ENCODE results near the gene SPTBN4. TPM values are rescaled to one million over a fixed set of nuclear protein-coding genes. Genes with fewer than 3 reads are reported as not detected.

The SPTBN4 gene
- total RNA-seq, 2 experiments from 2014 or later, result 0.39 to 0.40 TPM

DNA sequence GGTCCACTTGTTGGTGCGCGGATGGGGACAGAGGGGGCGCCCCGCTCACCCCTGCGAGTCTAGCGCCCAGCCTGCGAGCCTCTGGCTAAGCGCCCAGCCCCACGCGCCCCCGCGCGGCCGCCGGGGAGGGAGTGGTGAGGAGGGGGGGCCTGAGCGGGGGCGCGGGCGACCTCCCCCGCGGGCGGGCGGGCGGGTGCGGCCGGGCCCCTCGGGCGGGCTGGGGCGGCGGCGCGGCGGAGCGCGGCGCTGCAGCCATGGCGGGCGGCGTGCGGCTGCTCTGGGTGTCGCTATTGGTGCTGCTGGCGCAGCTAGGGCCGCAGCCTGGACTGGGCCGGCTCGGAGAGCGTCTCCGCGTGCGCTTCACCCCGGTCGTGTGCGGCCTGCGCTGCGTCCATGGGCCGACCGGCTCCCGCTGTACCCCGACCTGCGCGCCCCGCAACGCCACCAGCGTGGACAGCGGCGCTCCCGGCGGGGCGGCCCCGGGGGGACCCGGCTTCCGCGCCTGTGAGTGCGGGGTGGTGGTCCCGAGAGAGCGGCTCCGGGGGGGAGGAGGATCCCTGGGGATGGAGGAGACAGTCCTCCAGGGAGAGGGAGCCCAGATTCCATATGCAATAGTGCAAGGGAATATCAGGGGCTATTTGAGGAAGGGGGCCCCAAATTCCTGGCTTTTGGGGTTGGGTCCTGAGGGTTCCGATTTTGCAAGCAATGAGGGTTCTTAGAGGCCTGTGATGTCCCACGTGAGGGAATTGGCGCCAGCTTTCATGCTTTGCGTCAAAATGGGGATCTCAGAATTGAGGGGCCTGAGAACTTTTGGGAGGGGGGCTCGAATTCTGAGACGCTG lies 134.6 kb downstream of the SPTBN4 start, which contains the start of gene LTBP4:
TSS of gene LTBP4 (plus strand) at position 236 of the 841 bp plus-strand sequence. CDS start at position 255, 19 bp downstream.
- POLR2A ChIA-PET, result interaction anchor here (0.5 to 0.7 kb wide), 2 partner anchors 12 to 45 kb away, joined by 3 read pairs; no protein-coding TSS in a partner anchor
- H3K4me1 Mint-ChIP-seq, result peaks cover 46% of the 10 kb centered on the region
- no peak for ATAC-seq (ENCODE audit: low read depth)
- no peaks in the 10 kb centered on the region for H3K9me3 Mint-ChIP-seq
- H3K4me3 Mint-ChIP-seq, result peak within 1 kb of the TSS; percentile 53
- peak; percentile 62 for DNase-seq
- no peak within 1 kb of the TSS for H3K27ac Mint-ChIP-seq
- peaks cover 54% of the 10 kb centered on the region for H3K27me3 Mint-ChIP-seq
- no peaks in the 10 kb centered on the region for H3K36me3 Mint-ChIP-seq

DNA sequence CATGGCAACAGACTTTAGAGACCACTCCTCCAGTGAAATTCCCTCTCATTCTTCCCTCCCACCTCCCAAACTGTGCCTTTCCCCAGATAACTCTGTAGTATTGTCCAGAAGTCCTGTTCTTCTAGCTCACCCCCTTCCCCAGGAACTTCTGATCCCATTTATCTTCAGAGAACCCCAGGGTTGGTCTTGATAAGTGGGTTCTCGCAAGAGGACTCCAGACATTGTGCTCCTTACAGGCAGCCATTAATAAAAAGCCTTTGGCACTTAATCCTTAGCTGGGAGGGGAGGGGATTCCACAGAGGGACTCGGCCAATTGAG lies 136.2 kb downstream of the SPTBN4 start:
- H3K27me3 Mint-ChIP-seq, result peaks cover 43% of the 10 kb centered on the region
- POLR2A ChIA-PET, result interaction anchor here (0.5 to 3.5 kb wide), 4 partner anchors 11 to 317 kb away, joined by 5 to 38 read pairs (median 10); partner anchors contain the start of gene RAB4B
- DNase-seq, result no peak
- H3K36me3 Mint-ChIP-seq, result no peaks in the 10 kb centered on the region
- peak overlapping the region; percentile 25 for H3K4me3 Mint-ChIP-seq
- no peak overlapping the region for H3K27ac Mint-ChIP-seq
- peaks cover 46% of the 10 kb centered on the region for H3K4me1 Mint-ChIP-seq
- no peak for ATAC-seq (ENCODE audit: low read depth)
- H3K9me3 Mint-ChIP-seq, result no peaks in the 10 kb centered on the region

DNA sequence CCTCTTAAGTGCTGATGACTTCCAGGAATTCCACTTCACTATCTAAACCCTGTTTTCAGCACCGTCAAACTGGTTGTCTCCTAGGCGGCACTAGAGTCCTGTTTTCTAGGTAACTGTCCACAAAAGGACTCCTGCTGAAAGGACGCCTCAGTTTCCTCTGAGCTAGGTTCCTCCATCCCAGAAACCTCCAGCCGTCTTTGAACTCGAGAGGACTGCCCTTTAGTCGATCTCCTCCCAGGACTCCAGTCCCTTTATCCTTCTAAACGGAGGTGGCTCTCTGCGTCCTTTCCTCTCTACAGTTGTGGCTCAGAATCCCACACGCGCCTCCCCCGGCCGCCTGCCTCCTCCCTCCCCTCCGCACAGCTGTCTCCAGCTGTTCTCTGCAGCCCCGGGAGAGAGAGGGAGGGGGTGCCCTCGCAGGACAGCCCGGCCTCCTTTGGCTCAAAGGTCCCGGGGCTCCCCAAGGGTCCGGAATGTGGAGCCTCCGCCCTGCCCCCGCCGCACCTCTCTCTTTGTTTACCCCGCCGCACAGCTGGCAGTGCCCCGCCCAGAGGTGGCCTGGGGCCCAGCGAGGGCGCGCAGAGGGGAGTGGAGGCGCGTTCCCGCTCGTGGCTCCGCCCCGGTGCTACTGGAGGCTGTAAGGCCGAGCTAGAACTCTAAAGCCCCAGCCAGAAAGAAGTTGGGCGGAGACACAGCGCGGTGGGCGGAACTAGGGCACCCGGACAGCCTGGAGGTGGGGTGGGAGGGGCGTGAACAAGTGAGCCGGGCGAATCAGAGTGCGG lies 136.8 kb downstream of the SPTBN4 start:
- Mint-ChIP-seq H3K9me3 (no peaks in the 10 kb centered on the region), H3K27me3 (peaks cover 39% of the 10 kb centered on the region), H3K4me1 (peaks cover 42% of the 10 kb centered on the region), H3K4me3 (peak overlapping the region; percentile 95), H3K36me3 (no peaks in the 10 kb centered on the region), H3K27ac (peak overlapping the region; percentile 91)
- DNase-seq, result peak; percentile 95
- ATAC-seq (ENCODE audit: low read depth), result peak; percentile 71
- POLR2A ChIA-PET, result interaction anchor here (0.5 to 3.5 kb wide), 7 partner anchors 11 to 318 kb away, joined by 3 to 38 read pairs (median 7); partner anchors contain the start of genes BLVRB and RAB4B

DNA sequence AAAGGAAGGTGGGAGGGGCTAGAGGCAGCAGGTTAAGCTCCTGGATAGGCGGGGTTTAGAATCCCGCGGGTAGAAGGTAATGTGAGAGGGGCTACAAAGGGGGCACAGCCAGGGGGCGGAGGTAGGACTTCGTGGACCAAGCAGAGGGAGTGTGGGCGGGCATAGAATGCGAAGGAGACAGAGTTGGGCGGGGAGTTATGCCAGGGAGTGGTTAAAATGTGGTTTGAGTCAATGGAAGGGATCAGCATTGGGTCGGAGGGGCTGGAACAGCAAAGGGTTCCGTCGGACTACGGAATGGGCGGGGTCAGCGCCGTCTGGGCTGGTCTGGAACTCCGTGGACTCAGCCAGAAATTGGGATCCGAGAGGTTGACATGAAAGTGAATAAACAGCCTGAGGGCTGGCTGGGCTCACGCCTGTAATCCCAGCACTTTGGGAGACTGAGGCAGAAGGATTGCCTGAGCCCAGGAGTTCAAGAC lies 137.4 kb downstream of the SPTBN4 start:
- no peak for DNase-seq
- H3K27ac Mint-ChIP-seq, result peak overlapping the region; percentile 91

DNA sequence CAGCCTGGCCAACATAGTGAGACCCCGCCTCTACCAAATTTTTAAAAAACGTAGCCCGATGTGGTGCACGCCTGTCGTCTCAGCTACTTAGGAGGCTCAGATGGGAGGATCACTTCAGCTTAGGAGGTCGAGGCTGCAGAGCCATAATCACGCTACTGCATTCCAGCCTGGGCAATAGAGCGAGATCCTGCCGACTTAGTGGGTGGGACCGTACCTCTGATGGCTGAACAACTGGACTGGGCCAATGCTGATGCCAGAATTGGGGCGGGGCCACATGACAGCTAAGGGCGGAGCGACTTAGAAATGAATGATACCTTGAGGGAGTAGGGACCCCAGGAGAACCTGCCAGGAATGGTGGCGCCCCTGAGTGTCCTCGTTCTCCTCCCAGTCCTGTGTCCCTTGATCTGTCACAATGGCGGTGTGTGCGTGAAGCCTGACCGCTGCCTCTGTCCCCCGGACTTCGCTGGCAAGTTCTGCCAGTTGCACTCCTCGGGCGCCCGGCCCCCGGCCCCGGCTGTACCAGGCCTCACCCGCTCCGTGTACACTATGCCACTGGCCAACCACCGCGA lies 137.9 kb downstream of the SPTBN4 start:
- no peaks in the 10 kb centered on the region for H3K36me3 Mint-ChIP-seq
- no peaks in the 10 kb centered on the region for H3K9me3 Mint-ChIP-seq
- H3K27ac Mint-ChIP-seq, result peak overlapping the region; percentile 96
- H3K27me3 Mint-ChIP-seq, result peaks cover 29% of the 10 kb centered on the region
- peaks cover 39% of the 10 kb centered on the region for H3K4me1 Mint-ChIP-seq
- peak overlapping the region; percentile 95 for H3K4me3 Mint-ChIP-seq
- POLR2A ChIA-PET, result interaction anchor here (0.6 to 3.5 kb wide), 6 partner anchors 9 to 175 kb away, joined by 3 to 38 read pairs (median 5); partner anchors contain the start of gene BLVRB
- ATAC-seq (ENCODE audit: low read depth) (no peak), DNase-seq (no peak)

More for the DNA sequence above, 137.4 kb downstream of the SPTBN4 start:
- POLR2A ChIA-PET, result interaction anchor here (0.6 to 3.5 kb wide), 6 partner anchors 10 to 175 kb away, joined by 3 to 38 read pairs (median 6); partner anchors contain the start of genes BLVRB and RAB4B
- H3K4me3 Mint-ChIP-seq, result peak overlapping the region; percentile 95
- peaks cover 34% of the 10 kb centered on the region for H3K27me3 Mint-ChIP-seq
- no peaks in the 10 kb centered on the region for H3K36me3 Mint-ChIP-seq
- no peak for ATAC-seq (ENCODE audit: low read depth)
- peaks cover 42% of the 10 kb centered on the region for H3K4me1 Mint-ChIP-seq
- H3K9me3 Mint-ChIP-seq, result no peaks in the 10 kb centered on the region

DNA sequence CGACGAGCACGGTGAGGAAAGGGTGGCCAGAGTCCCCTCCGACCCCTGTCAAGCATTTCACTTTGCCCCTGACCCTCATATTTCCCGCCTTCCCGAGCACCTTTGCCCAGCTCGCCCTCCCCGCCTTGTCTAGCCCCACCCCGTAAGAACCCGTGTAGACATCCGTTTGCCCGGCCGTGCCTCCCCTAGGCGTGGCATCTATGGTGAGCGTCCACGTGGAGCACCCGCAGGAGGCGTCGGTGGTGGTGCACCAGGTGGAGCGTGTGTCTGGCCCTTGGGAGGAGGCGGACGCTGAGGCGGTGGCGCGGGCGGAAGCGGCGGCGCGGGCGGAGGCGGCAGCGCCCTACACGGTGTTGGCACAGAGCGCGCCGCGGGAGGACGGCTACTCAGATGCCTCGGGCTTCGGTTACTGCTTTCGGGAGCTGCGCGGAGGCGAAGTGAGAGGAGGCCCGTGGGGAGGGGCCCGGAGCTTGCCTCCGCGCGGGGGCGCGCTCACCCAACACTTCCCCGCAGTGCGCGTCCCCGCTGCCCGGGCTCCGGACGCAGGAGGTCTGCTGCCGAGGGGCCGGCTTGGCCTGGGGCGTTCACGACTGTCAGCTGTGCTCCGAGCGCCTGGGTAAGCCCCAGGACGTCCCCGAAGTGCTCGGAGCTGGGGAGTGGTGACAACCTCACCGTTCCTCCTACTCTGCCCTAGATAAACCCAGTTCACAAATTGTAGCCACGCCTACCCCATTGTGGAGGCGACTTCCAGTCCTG lies 138.6 kb downstream of the SPTBN4 start:
- H3K27ac Mint-ChIP-seq, result peak overlapping the region; percentile 96
- H3K27me3 Mint-ChIP-seq, result peaks cover 25% of the 10 kb centered on the region
- no peaks in the 10 kb centered on the region for H3K36me3 Mint-ChIP-seq
- ATAC-seq (ENCODE audit: low read depth) (peak; percentile 53), DNase-seq (peak; percentile 86)
- H3K4me3 Mint-ChIP-seq, result peak overlapping the region; percentile 95
- H3K9me3 Mint-ChIP-seq, result no peaks in the 10 kb centered on the region
- POLR2A ChIA-PET, result interaction anchor here (0.7 to 3.5 kb wide), 6 partner anchors 9 to 173 kb away, joined by 3 to 38 read pairs (median 4); partner anchors contain the start of genes BLVRB and RAB4B
- peaks cover 44% of the 10 kb centered on the region for H3K4me1 Mint-ChIP-seq

DNA sequence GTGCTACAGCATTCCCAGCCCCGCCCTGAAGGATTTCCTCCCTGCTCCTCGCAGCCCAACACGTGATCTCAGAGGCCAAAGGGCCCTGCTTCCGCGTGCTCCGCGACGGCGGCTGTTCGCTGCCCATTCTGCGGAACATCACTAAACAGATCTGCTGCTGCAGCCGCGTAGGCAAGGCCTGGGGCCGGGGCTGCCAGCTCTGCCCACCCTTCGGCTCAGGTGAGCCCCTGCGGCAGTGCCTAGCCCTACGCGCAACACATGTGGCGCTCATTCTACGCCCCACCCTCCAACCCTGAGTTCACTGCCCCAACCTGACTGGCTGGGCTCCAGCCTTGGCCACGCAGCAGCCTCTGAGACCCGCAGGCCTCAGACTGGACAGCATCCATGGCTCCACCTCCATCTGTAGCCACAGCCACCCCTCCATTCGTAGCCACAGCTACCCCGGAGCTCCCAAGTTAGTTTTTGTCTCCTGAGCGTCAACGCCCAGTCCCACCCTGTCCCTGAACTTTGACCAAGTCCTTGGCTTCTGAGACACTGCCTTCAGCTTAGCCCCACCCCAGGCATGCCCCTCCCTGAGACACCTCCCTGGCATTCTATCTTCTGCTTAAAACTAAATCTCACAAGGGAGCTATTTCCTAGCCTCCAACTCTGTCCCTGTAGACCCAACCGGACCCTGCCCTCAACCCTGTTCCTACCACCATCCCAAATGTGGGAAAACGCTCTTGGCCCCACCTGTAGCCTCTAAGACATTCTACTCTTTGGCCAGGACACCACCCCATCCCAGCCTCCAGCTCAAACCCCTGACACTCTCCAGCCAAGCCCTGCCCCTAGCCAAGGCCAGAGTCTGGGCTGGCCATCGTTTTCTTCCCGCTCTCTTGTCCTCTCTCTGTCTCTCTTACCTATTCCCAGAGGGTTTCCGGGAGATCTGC lies 140.8 kb downstream of the SPTBN4 start:
- POLR2A ChIA-PET, result no interaction called here
- Mint-ChIP-seq H3K4me1 (peaks cover 44% of the 10 kb centered on the region), H3K9me3 (no peaks in the 10 kb centered on the region), H3K27me3 (peaks cover 10% of the 10 kb centered on the region), H3K27ac (peak overlapping the region; percentile 1), H3K36me3 (no peaks in the 10 kb centered on the region), H3K4me3 (peak overlapping the region; percentile 56)
- no peak for ATAC-seq (ENCODE audit: low read depth)
- DNase-seq, result no peak

DNA sequence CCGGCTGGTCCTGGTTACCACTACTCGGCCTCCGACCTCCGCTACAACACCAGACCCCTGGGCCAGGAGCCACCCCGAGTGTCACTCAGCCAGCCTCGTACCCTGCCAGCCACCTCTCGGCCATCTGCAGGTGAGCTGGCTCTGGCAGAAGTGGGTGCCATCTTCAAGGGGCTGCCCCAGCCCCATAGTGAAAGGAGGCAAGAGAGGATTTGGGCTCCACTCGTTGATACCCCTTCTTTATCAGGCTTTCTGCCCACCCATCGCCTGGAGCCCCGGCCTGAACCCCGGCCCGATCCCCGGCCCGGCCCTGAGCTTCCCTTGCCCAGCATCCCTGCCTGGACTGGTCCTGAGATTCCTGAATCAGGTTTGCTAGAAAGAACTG lies 141.4 kb downstream of the SPTBN4 start:
- POLR2A ChIA-PET, result interaction anchor here (0.6 kb wide), 1 partner anchor 83 kb away, joined by 3 read pairs; no protein-coding TSS in a partner anchor
- Mint-ChIP-seq H3K9me3 (no peaks in the 10 kb centered on the region), H3K27ac (no peak overlapping the region), H3K36me3 (no peaks in the 10 kb centered on the region), H3K27me3 (peaks cover 4% of the 10 kb centered on the region), H3K4me1 (peaks cover 40% of the 10 kb centered on the region), H3K4me3 (peak overlapping the region; percentile 41)
- no peak for DNase-seq
- no peak for ATAC-seq (ENCODE audit: low read depth)

DNA sequence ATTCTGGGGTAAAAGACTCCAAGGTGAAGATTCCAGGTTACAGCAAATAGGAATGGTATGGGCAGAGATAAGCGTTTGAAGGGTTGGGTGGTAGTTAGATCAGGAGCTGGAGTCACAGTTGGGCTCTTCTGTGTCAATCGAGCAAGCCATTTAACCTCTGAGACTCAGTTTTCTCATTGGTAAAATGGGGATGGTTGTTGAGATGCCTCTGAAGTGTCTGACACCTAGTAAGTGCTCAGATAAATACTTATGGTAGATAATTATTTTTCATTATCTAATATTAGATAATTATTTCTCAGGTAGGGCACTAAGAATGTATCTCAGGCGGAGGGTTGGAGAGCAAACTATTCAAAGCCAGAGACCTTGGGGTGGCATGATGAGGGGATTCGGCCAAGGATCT lies 142.2 kb downstream of the SPTBN4 start:
- Mint-ChIP-seq H3K36me3 (no peaks in the 10 kb centered on the region), H3K27ac (peak overlapping the region; percentile 84), H3K9me3 (no peaks in the 10 kb centered on the region), H3K4me1 (peaks cover 38% of the 10 kb centered on the region), H3K27me3 (peaks cover 2% of the 10 kb centered on the region), H3K4me3 (peak overlapping the region; percentile 76)
- POLR2A ChIA-PET, result interaction anchor here (0.6 kb wide), 2 partner anchors 83 to 172 kb away, joined by 3 to 5 read pairs; no protein-coding TSS in a partner anchor
- ATAC-seq (ENCODE audit: low read depth), result no peak
- no peak for DNase-seq

DNA sequence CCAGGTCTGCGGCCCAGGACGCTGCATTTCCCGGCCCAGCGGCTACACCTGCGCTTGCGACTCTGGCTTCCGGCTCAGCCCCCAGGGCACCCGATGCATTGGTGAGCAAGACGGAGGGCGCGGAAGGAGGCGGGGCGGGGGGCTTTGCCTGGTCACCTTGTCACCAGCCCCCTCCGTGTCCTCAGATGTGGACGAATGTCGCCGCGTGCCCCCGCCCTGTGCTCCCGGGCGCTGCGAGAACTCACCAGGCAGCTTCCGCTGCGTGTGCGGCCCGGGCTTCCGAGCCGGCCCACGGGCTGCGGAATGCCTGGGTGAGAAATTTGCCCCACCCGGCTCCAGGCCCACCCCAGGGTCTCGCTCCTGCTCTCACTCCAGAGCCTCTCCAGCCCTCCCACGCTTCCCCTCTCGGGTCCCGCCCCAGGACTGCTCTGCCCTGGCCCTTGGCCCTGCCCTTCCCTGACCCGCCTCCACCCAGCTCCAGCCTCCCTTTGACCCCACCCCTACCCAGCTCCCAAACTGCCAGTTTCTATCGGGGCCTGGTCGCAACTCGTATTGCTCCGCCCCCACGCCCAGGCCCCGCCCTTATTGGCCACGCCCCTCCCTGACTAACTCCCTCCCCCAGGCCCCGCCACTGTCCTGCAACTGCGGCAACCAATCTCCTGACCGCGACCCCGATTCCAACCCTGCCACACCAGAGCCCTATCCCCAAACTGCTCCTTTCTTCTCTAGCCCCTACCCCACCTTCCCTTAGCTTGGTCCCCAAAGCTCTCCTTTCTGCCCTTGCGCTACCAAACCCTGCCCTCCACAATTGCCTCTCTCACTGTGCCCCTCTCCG lies 143.0 kb downstream of the SPTBN4 start:
- ATAC-seq (ENCODE audit: low read depth) (peak; percentile 46), DNase-seq (peak; percentile 93)
- peak overlapping the region; percentile 76 for H3K4me3 Mint-ChIP-seq
- H3K4me1 Mint-ChIP-seq, result peaks cover 33% of the 10 kb centered on the region
- POLR2A ChIA-PET, result interaction anchor here (0.6 to 1.6 kb wide), 5 partner anchors 25 to 323 kb away, joined by 3 to 9 read pairs (median 4); partner anchors contain the start of genes RAB4B and SERTAD1
- no peaks in the 10 kb centered on the region for H3K27me3 Mint-ChIP-seq
- H3K27ac Mint-ChIP-seq, result peak overlapping the region; percentile 84
- no peaks in the 10 kb centered on the region for H3K9me3 Mint-ChIP-seq
- H3K36me3 Mint-ChIP-seq, result no peaks in the 10 kb centered on the region

All from activated naive CD8-positive, alpha-beta T cell treated with anti-CD3 and anti-CD28 coated beads, Interleukin-2, amount 10 ng/mL, durations not matched to agents 7 days and 5 days (primary cell).